NCI-H510A (cell line): ENCODE results near the gene PRUNE1.

Experiments used
- DNase-seq: peaks from one replicate; lab custom pipeline; 2025; lab: John Stamatoyannopoulos, UW

The PRUNE1 gene, protein sequence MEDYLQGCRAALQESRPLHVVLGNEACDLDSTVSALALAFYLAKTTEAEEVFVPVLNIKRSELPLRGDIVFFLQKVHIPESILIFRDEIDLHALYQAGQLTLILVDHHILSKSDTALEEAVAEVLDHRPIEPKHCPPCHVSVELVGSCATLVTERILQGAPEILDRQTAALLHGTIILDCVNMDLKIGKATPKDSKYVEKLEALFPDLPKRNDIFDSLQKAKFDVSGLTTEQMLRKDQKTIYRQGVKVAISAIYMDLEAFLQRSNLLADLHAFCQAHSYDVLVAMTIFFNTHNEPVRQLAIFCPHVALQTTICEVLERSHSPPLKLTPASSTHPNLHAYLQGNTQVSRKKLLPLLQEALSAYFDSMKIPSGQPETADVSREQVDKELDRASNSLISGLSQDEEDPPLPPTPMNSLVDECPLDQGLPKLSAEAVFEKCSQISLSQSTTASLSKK

DNA sequence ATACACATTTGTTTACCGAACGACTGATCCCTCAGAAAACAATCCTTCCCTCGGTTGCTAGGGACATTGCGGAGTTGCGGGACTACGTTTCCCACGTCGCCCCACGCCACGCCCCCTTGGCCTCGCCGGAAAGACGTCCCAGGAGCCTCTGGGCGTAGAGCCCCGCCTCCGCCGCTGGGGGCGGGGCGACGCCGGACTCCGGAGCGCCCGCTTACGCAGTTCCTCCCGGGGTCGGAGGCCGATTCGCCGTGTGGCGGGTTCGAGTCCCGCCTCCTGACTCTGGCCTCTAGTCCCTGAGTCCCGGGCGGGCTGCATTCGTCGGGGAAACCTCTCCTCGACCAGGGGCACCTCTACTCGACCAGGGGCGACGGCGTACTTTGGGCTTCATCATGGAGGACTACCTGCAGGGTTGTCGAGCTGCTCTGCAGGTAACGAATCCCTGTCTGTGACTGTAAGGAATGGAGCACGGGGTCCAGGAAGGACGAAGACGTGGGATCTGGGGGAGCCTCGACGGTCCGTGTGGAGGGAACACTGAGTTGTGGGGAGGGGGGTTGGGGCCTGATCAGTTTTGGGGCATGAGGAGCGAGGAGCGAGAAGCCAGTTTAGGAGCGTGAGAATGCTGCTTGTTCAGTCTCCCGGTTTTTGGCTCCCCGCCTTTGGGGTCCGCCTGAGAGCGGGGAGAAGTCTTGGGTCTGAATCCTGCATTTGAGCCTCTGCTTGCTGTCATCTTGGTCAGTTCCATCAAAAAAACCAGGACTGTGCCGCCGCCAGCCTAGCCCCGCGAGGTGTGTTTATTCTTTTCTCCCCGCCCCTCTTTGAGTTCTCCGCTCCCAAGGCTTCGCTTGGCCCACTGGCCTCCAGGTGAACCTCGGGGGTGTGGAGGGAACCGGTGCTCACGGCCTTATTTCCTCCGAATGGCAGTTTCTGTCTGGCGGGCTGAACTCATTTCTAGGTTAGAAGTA is at the start of gene PRUNE1:
TSS of gene PRUNE1 (plus strand) at position 206 of the 962 bp plus-strand sequence. CDS start at position 390, 184 bp downstream.
- peak; percentile 93 for DNase-seq

DNA sequence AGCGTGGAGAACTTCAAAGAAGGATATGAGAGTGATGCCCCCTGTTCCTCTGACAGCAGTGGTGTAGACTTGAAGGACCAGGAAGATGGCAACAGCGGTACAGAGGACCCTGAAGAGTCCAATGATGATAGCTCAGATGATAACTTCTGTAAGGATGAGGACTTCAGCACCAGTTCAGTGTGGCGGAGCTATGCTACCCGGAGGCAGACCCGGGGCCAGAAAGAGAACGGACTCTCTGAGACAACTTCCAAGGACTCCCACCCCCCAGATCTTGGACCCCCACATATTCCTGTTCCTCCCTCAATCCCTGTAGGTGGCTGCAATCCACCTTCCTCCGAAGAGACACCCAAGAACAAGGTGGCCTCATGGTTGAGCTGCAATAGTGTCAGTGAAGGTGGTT is 47.6 kb upstream of the PRUNE1 start:
- no peak for DNase-seq

DNA sequence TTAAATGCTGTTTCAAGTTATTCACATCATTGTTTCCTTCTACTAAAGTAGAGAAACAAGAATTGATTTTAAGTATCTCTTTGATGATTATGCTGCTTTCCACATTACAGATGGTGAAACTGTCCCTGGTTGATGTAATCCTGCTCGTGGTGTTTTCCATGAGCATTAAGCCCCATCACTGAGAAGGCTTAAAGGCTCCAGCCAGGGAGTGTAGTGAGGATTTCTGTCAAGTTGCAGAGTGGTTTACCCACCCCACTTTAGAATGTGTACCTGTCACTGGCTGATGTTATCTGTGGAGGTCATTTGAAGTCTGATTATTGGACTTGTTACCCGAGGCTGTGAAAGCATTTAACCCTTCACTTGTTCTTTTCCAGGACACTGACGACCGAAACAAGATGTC is 46.5 kb upstream of the PRUNE1 start:
- no peak for DNase-seq

DNA sequence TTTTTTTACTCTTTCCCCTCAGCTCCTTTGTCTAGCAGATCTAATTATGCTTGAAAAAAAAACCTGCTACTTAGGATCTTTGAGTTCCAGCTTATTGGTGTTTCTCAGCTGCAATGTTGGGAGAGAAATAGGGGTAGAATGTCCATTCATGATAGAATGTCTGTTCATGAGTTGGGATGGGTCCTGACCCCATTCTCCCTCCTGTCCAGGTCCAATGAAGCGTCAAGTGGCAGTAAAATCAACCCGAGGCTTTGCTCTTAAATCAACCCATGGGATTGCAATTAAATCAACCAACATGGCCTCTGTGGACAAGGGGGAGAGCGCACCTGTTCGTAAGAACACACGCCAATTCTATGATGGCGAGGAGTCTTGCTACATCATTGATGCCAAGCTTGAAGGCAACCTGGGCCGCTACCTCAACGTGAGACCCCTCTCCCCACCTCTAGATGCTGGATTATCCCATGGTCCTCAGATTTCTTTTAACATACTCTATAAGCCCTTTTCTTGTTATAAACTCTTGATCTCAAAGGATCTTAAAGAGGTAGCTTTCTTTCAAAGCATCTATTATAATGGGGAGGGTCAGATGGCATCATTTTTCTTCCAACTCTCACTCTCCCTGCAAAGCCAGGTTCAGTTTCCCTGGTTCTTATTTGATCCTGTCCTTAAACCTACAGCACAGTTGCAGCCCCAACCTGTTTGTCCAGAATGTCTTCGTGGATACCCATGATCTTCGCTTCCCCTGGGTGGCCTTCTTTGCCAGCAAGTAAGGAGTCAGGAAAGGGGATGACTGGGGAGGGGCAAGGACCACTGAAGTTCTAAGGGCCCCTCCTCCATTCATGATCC is 44.7 kb upstream of the PRUNE1 start:
- no peak for DNase-seq

DNA sequence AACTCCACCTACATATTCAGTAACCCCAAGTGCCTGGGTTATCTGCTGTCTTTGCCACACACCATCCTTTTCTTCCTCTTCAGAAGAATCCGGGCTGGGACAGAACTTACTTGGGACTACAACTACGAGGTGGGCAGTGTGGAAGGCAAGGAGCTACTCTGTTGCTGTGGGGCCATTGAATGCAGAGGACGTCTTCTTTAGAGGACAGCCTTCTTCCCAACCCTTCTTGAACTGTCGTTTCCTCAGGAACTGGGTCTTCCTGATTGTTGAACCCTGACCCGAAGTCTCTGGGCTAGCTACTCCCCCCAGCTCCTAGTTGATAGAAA is 44.1 kb upstream of the PRUNE1 start:
- no peak for DNase-seq

DNA sequence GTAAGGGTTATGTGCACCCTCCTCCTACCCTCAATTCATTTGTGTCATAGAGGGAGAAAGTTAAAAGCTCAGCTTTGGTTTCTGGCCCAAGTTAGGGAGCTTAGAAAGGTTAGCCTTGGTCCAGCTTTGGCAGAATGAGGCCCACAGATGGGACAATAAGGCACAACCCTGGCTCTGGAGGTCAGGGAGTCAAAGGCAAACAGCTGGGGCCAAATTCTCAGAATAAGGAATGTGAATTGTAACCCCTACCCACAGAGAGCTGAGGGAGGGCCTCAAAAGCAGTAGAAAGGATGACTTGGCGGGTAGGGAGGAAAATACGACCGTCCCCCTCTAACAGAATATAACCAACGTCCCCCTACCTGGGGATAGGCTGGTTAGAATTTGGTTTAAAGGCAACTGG is 42.6 kb upstream of the PRUNE1 start:
- DNase-seq, result no peak

DNA sequence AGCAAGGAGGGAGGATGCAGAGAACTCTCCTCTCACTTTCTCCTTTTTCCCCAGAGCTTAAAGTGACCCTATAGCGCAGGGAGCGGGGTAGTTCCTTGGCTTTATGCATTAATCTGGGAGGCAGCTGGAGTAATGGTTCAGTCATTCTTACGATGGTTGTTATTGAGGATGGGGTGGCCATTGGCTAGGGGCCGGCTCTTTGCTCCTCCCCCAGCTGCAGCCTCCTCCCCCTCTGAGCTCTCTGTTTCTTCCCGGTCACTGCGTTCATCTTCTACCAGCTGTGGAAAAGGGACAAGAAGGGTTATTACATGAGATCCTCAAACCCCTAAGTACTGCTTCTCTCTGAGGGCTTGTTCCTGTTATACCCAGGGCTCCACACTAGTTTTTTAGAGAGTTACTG is 42.2 kb upstream of the PRUNE1 start:
- DNase-seq, result no peak

DNA sequence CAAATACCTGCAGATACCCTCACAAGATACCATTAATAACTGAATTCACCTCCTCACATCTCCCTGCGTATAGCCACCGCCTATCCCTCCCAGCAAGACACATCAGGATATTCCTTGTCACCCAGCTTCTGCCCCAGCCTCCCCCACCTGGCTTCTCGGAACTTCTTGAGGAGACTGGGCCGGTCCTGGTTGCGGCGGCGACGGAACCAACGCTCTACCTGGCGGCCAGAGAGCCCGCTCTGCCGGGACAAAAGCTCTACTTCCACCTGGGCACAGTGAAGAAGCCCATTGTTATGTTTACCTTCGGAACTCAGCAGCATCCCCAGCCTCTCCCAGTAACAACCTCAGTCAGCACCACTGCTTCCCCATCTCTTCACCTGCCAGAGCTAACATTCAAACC is 40.3 kb upstream of the PRUNE1 start:
- no peak for DNase-seq

DNA sequence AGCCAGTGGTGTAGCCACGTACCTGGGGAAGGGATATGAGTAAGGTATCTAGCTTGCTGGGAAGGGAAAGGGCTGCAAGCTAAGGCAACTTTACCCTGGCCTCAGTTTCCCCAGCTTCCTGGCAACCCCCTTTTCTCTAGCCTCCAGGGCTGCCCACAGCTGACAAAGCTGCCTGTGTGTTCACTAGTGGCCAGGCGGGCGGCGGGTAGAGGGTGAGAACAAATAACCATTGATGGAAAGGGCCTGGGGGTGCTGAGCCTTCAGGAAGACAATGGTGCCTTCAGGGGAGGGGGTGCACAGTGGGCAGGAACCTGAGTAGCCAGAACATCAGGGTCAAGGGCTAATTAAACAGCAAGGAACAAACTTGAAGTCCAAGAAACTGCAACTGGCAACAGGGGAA is 39.8 kb upstream of the PRUNE1 start:
- DNase-seq, result no peak

DNA sequence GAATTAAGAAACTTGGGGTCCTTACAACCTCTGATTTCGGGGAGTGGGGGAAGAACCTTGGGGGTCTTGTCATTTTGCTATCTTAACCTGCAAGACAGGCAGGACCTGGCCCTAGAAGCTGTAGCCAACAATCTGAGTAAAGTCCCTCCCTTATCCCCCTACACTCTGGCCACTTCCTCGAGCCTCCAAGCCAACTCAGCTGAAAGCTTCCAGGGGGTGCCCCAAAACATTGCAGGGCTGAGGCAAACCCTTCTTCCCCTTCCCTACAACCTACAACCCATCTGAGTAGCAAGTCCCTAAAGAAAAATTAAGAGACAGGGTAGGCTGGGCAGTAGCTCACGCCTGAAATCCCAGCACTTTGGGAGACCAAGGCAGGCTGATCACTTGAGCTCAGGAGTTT is 38.6 kb upstream of the PRUNE1 start:
- DNase-seq, result no peak

DNA sequence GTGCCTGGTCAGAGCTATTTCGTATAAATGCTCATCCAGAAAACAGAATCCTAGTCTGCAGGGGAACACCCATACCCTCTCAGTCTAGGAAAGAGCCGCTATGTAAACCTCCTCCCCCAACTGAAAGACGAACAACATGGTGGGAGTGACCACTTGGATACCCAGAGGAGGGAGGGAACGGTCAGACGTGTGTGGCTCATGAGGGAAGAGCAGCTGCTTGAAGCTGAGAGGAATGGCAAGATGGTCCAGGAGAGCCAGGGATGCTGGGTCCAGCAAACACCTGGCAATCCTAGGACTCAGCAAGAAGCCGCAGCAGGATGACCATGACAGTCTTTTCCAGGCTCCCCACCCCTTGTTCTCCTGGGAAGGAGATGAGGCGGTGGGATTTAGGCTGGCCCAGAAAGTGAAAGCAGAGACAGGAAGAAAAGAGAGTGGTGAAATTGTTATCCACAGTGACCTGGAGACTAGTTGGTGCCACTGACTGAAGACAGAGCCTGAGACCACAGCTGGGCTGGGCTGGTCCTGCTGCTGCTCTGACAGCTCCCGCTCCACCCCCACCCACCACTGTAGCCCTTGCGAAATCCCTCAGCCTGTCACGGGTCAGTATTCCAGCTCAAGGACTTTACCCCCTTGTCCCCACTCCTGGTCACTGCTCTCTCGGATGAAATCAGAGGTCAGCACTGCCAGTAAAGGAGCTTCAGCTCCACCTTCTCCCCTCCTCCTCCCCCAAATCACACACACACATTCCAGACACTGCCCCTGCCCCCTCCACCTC is 37.3 kb upstream of the PRUNE1 start:
- DNase-seq, result no peak

DNA sequence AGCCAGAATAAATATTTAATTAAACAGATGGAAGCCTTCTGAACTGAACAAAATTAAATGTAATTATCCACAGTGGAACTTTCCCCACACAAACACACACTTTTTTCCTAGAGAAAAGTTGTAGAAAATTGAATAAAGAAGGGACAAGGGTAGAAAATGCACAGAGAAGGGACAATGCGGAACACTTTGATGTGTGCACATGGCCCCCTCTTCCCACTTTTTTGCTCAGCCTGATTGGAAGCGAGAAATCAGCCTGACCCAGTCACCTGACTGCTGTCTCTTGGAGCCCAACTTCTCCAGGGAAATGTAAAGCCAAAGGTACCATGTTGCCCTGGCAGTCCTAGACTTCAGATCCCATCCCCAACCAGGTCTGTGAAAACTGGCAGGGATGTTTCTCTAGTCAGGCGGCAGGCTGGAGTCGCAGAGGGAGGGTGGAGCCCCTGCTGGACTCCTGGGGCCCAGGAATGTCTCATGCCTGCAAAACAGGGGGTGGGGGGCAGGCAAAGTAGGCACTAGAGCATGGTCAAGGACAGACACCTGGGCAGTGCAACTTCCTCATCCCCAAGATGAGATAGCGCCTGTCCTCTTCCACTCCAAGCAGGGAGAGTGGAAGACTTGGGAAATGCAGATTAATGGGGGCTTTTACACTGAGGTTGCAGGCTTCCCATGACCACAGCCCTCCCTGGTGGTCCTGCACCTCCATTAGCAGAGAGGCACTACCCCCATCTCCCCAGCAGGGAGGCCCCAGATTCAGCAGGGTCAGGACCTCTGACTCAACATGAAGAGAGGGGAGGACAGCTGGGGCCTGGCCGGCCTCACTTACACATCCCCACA is 36.4 kb upstream of the PRUNE1 start:
- no peak for DNase-seq

DNA sequence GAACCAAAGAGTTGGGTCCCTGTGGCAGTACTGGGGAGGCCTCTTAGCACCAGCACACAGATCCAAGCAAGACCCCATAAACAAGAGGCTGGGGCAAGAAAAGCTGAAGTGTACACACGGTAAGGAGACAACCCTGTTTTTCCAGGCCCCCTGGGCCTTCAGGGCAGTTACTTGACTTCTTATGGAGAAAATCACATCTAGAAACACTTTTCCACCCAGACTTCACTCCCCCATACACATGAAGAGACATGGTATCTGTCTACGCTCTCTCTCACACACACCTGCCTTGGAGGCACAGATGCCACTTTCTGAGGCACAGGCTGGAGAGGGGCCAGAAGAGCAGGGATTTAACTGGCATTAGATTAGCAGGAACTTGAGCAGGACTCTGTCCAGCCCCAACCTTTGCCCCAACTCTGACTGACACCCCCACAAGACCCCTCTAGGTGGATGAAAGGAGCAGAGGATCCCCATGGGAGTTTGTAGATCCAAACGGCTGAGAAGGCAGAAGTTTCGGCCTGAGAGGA is 35.8 kb upstream of the PRUNE1 start:
- no peak for DNase-seq

DNA sequence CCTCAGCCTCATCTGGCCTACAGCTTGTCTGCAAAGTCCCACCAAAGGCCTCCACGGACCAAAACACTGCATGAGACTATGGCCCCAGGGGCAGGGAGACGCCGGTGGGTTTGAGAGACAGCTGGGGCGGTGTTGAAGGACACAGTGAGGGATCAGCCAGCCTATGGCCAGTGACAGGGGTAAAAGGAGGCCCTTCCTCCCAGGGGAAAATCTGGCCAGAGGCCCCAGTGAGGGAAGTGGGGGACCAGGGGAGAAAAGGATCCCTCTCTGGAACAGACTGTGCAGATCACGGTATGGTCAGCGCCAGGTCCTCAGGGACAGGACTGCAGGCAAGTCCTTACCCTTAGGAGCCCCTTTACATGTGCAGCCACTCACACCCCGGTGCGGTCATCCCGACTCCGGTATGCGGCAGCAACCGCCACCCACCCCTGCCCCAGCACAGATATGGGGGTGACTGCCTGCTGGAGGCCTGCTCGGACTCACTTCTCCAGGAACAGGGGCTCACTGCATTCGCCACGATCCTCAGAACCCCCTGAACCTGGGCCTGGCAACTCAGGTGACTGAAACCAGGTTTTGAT is 34.9 kb upstream of the PRUNE1 start:
- DNase-seq, result no peak

DNA sequence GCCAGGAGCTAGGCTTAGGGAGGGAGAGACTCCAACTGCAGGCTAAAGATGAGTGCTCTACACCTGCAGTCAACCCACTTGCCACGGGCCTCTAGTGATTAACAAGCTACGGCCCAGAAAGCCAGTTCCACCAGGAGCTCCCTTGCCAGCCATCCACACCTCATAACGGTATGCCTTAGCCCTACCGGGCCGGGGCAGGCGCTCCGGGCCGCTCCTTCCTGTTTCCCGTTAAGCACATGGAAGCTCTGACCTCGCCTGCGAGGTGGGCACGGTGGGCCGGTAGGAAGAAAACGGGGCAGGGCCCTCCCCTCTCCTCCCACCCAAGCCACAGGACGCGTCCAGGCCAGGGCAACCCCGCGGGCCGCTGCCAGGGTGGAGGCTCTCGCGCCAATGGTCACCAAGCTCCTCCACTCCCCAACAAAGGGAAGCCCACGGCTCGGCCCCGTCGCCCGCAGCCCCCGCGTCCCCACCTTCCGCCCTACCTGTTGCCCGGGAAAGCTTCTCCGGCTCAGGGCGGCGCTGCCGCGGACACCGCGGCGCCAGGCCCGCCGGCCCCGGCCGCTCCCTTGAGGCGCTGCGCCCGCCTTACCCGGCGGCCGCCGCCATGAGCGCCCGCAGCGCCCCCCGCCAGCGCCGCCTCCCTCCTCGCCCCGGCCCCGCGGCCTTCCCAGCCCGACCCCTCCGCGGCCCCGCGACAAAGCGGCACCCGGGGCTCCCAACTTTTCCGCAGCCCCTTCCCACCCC is 34.2 kb upstream of the PRUNE1 start:
- no peak for DNase-seq

DNA sequence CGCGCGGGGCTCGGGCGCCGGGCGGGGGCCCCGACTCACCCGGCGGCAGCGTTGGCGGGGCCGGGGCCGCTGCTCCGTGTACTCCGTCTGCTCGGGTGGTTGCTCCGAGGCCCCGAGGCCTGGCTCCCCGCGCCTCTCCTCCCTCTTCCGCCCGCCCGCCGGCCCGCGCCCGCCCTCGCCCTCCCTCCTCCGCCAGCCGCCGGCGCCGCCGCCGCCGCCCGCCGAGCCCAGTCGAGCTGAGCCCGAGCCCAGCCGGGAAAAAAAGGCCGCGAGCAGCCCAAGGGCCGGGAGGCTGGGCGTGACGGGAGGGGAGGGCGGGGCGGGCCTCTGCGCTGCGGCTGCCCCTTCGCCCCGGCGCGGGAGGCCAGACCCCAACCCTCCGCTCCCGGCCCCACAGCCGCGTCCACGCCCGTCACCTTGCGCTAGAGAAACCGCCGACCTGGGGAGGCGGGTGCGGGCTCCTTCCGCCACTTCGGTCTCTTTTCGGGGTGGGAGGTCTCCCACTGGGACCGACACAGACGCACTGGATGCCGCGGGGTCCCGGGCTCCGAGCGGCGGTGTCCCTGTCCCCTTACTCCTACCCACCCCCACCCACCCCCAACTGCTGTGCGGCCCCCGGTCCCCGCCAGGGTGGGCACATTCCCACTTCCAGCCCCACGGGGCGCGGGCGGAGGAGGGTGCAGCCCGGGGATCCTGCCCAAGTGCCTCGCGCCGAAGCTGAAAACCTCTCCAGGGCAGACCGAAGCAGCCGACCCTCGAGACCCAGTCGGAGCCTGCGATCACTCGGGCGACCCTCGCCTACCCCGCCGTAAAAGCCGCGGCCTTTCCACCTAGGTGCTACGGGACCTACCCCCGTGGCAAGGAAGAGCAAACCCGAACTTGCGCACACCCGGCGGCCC is 33.4 kb upstream of the PRUNE1 start, which contains the start of gene CERS2:
TSS of gene CERS2 (minus strand) at position 256 of the 899 bp plus-strand sequence. CDS start 5,745 bp downstream, outside the sequence.
- DNase-seq, result peak; percentile 68

DNA sequence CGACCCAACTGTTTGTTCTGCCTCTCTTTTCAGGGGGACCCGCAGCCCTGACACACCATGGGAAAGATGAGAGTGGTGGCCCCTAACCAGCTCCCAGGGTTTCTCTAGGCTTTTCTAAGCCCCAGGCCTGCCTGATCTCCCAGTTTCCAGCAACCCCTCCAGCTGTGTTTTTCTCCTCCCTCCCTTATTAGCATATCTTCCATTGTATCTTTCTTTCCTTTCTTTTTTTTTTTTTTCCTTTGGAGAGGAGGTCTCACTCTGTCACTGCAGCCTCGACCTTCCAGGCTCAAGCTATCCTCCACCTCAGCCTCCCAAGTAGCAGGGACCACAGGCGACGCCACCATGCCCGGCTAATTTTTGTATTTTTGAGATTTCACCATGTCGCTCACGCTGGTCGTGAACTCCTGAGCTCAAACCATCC is 31.8 kb upstream of the PRUNE1 start:
- no peak for DNase-seq
